ENCODE measurements around the gene NBPF11. TPM values are rescaled to one million over a fixed set of nuclear protein-coding genes. Genes with fewer than 3 reads are reported as not detected.
"Not testable (repeated sequence)": the region's sequence is repeated elsewhere in the genome, so short reads cannot be mapped to it uniquely, and the experiment has no call there.

NBPF11 gene
- total and polyA plus RNA-seq, 2 donors (not counting 1 experiment from before 2014, with no cell fraction given): 5.6 to 8.8 TPM

DNA sequence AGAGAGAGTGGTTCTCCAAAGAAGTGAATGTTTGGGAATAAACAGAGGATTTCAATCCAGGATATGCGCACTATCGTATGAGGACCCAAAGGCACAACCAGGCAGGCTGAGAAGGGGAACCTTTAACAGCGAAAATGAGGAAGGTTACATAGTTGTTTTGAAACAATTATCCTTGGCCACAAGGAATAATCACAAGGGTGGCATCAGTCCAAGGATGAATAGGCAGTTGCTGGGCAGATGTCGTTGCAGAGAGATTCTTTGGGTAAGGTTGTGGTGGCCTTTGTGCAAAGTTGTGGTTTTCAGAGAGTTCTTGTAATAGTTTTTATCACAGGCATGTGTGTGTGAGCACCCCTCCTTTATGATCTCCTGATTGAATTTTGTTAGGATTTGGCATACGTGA, 94.7 kb downstream of the NBPF11 start:
- H3K27ac ChIP-seq (ENCODE audit: insufficient read depth, low read length); H3K79me2 ChIP-seq (ENCODE audit: control insufficient read depth, insufficient read depth, low read length); H3K4me2 ChIP-seq (ENCODE audit: extremely low read depth, insufficient read depth, low read length); H4K20me1 ChIP-seq (ENCODE audit: control insufficient read depth, extremely low read depth, insufficient read depth, low read length); H3K4me1 ChIP-seq (ENCODE audit: control insufficient read depth, extremely low read depth, insufficient read depth, low read length); H3K36me3 ChIP-seq (ENCODE audit: control insufficient read depth, insufficient read depth, low read length); H2AFZ ChIP-seq (ENCODE audit: low read length); H3K9me3 ChIP-seq (ENCODE audit: control insufficient read depth, insufficient read depth, low read depth, low read length); H3K27me3 ChIP-seq (ENCODE audit: control insufficient read depth, insufficient read depth, low read length); H3K9ac ChIP-seq (ENCODE audit: insufficient read depth, low read length); H3K4me3 ChIP-seq (replicated peaks in 1 of 4; ENCODE audit: control extremely low read depth in 1 of 4, insufficient read depth in 1 of 4, low read depth in 3 of 4, low read length in 4 of 4): not testable (repeated sequence)
- DNase-seq (ENCODE audit: low read depth in 2 of 2): peak in 1 of 2 donors; percentile 63

Other genes starting within 250 kb of the NBPF11 start
- gene GJA8, start 249.5 kb downstream of the NBPF11 start, total RNA-seq: not detected in 2 replicates
- not detected in 2 replicates for gene GJA8, start 249.5 kb downstream of the NBPF11 start, polyA plus RNA-seq
- 19.0 and 21.8 TPM in 2 replicates for gene GPR89B, start 223.9 kb downstream of the NBPF11 start, total RNA-seq
- gene GPR89B, start 223.9 kb downstream of the NBPF11 start, polyA plus RNA-seq: 19.2 and 21.7 TPM in 2 replicates